HepG2 (cell line): ENCODE results near the gene NDRG3. TPM values are rescaled to one million over a fixed set of nuclear protein-coding genes. Genes with fewer than 3 reads are reported as not detected.

ENCODE experiments used
- ARID5B ChIP-seq: IDR thresholded peaks from 2 replicates; pipeline ENCODE4 v1.4.0; 2020; ENCODE audit warnings: mild to moderate bottlenecking, missing genetic modification reagents
- CEBPG ChIP-seq: IDR thresholded peaks from 2 replicates; pipeline ENCODE4 v1.6.1; 2016
- CREB1 ChIP-seq, 2 experiments: fragments of 450-650 bp in 1 of 2; IDR thresholded peaks; 2 replicates each; pipeline ENCODE4 v1.6.1; 2016 to 2017; ENCODE audit warnings: control low read depth in 1 of 2, mild to moderate bottlenecking in 1 of 2, missing compliant biosample characterization in 1 of 2, missing genetic modification characterization in 1 of 2
- E2F5 ChIP-seq: sonication (generic); formaldehyde crosslinking; conservative IDR thresholded peaks from 2 replicates; pipeline ENCODE4 v1.4.0; 2020; ENCODE audit warnings: missing genetic modification reagents
- KDM1A ChIP-seq: IDR thresholded peaks from 2 replicates; pipeline ENCODE4 v1.6.1; 2016; ENCODE audit warnings: missing compliant biosample characterization
- LCORL ChIP-seq, 2 experiments: fragments of 450-650 bp in 1 of 2; sonication (generic) in 1 of 2; formaldehyde crosslinking in 1 of 2; IDR thresholded peaks; 2 replicates each; pipeline versions ENCODE4 v1.5.0 to v1.6.1; 2017 to 2020; ENCODE audit warnings: antibody characterized with exemption in 1 of 2, missing genetic modification reagents in 1 of 2
- MED1 ChIP-seq: sonication (generic); formaldehyde crosslinking; IDR thresholded peaks from 2 replicates; pipeline ENCODE4 v1.4.0; 2020; ENCODE audit warnings: missing genetic modification reagents
- MIER3 ChIP-seq: IDR thresholded peaks from 2 replicates; pipeline ENCODE4 v1.6.1; 2016; ENCODE audit warnings: missing compliant biosample characterization, borderline replicate concordance
- NR2F2 ChIP-seq: IDR thresholded peaks from 2 replicates; pipeline ENCODE4 v1.6.1; 2012; ENCODE audit warnings: low read depth, inconsistent platforms, borderline replicate concordance
- ONECUT2 ChIP-seq: sonication (generic); formaldehyde crosslinking; IDR thresholded peaks from 2 replicates; pipeline ENCODE4 v1.4.0; 2020; ENCODE audit warnings: missing genetic modification reagents
- PRDM15 ChIP-seq: sonication (generic); formaldehyde crosslinking; IDR thresholded peaks from 2 replicates; pipeline ENCODE4 v1.4.0; 2020; ENCODE audit warnings: missing genetic modification reagents
- RARA ChIP-seq: IDR thresholded peaks from 2 replicates; pipeline ENCODE4 v1.6.1; 2016; ENCODE audit warnings: missing genetic modification reagents, missing compliant biosample characterization
- SATB2 ChIP-seq: sonication (generic); formaldehyde crosslinking; IDR thresholded peaks from 2 replicates; pipeline ENCODE4 v1.5.0; 2020; ENCODE audit warnings: missing genetic modification reagents
- TCF12 ChIP-seq, 2 experiments: fragments of 450-650 bp in 1 of 2; sonication (generic) in 1 of 2; formaldehyde crosslinking in 1 of 2; IDR thresholded peaks; 2 replicates each; pipeline versions ENCODE4 v1.6.1 to v1.8.0; 2017 to 2022; ENCODE audit warnings: antibody characterized with exemption in 1 of 2, mild to moderate bottlenecking in 1 of 2, missing genetic modification reagents in 1 of 2, moderate library complexity in 1 of 2
- TRAFD1 ChIP-seq: sonication (generic); formaldehyde crosslinking; IDR thresholded peaks from 2 replicates; pipeline ENCODE4 v1.5.1; 2020; ENCODE audit warnings: missing genetic modification reagents, mild to moderate bottlenecking, borderline replicate concordance
- ZFP36 ChIP-seq: fragments of 150-350 bp; IDR thresholded peaks from 2 replicates; pipeline ENCODE4 v1.6.1; 2018; ENCODE audit warnings: borderline replicate concordance, low read length, low read depth; ENCODE audit not compliant: partially characterized antibody
- ZNF24 ChIP-seq: fragments of 450-650 bp; IDR thresholded peaks from 2 replicates; pipeline ENCODE4 v1.6.1; 2017; ENCODE audit warnings: antibody characterized with exemption, mild to moderate bottlenecking
- ZNF335 ChIP-seq: sonication (generic); formaldehyde crosslinking; IDR thresholded peaks from 2 replicates; pipeline ENCODE4 v1.4.0; 2020; ENCODE audit warnings: missing genetic modification reagents
- ZZZ3 ChIP-seq: sonication (generic); formaldehyde crosslinking; IDR thresholded peaks from 2 replicates; pipeline ENCODE4 v1.4.0; 2020; ENCODE audit warnings: missing genetic modification reagents, mild to moderate bottlenecking, borderline replicate concordance
- polyA plus RNA-seq, 8 experiments: library from polyadenylated mRNA; depleted of rRNA in 3 of 8; stranded (reverse) in 7 of 8; unstranded in 1 of 8; fragments of >200 nt; fragmentation: Illumina TruSeq in 4 of 8; extraction: Trizol in 4 of 8; gene quantifications; 2 replicates each; pipeline versions ENCODE4 v1.2.1 to v1.2.3, GENCODE V29; 2011 to 2016; ENCODE audit warnings: low read depth in 4 of 8, missing spikeins in 1 of 8, mixed read lengths in 1 of 8; ENCODE audit not compliant: insufficient read depth in 1 of 8
- total RNA-seq, 5 experiments: library from RNA; depleted of rRNA; stranded (reverse); fragments of >200 nt; fragmentation: Illumina TruSeq; extraction: Trizol; gene quantifications; 2 replicates each; pipeline ENCODE4 v1.2.3, GENCODE V29; 2016; ENCODE audit warnings: low read depth in 1 of 5

The NDRG3 gene
- total and polyA plus RNA-seq, 2 of the 13 experiments (the other 11 are each of a cell fraction or from before 2014, with no cell fraction given), result 36.0 to 40.5 TPM

- TF ChIP-seq PRDM15 (CRISPR knock-in tag) (no peak; the same call in 1 of the 2 replicates), CREB1 (IDR thresholded peaks at IDR 0.05) (peak; percentile 100), CREB1 (CRISPR knock-in tag; IDR thresholded peaks at IDR 0.05) (peak; percentile 99), SATB2 (peak; percentile 30), ZFP36 (no peak), ZZZ3 (CRISPR knock-in tag) (peak; percentile 98), MIER3 (peak; percentile 99; the same call in 1 of the 2 replicates), MED1 (CRISPR knock-in tag) (peak; percentile 93), LCORL (IDR thresholded peaks at IDR 0.05) (no peak), LCORL (CRISPR knock-in tag; IDR thresholded peaks at IDR 0.05) (peak; percentile 98), ZNF335 (CRISPR knock-in tag) (peak; percentile 89), CEBPG (peak; percentile 85), ARID5B (peak; percentile 88), KDM1A (CRISPR knock-in tag) (no peak; the same call in 1 of the 2 replicates), TRAFD1 (CRISPR knock-in tag) (peak; percentile 98; the same call in 1 of the 2 replicates), E2F5 (CRISPR knock-in tag) (peak; percentile 86; the same call in 1 of the 2 replicates), ONECUT2 (CRISPR knock-in tag) (no peak), NR2F2 (peak; percentile 18; the same call in 1 of the 2 replicates), RARA (CRISPR knock-in tag) (peak; percentile 76), TCF12 (IDR thresholded peaks at IDR 0.05) (no peak), TCF12 (CRISPR knock-in tag; IDR thresholded peaks at IDR 0.05) (peak; percentile 56), ZNF24 (peak; percentile 13; the same call in 1 of the 2 replicates)
These were observed 140.3 kb downstream of the NDRG3 start, which contains the start of gene RAB5IF (continued) for GRCh38 chr20:36605399-36606157.
